KMS-11 (cell line): ENCODE measurements around the gene MFF.

Experiments used
- H2AFZ ChIP-seq: fragments of 200-600 bp; sonication (generic); 2 replicates; pipeline ENCODE4 v1.6.1; 2016; ENCODE audit warnings: antibody characterized with exemption, mixed run types, low read depth
- H3K27ac ChIP-seq: fragments of 200-600 bp; sonication (generic); 2 replicates; pipeline ENCODE4 v1.6.1; 2016; ENCODE audit warnings: mild to moderate bottlenecking, mixed run types
- H3K27me3 ChIP-seq: fragments of 200-600 bp; sonication (generic); 2 replicates; pipeline ENCODE4 v1.6.1; 2017; ENCODE audit warnings: mild to moderate bottlenecking, low read depth, mixed run types, moderate library complexity; ENCODE audit not compliant: insufficient read depth
- H3K36me3 ChIP-seq: fragments of 200-600 bp; sonication (generic); 2 replicates; pipeline ENCODE4 v1.6.1; 2017; ENCODE audit warnings: mild to moderate bottlenecking, mixed run types; ENCODE audit not compliant: insufficient read depth
- H3K4me1 ChIP-seq: fragments of 200-600 bp; sonication (generic); 2 replicates; pipeline ENCODE4 v1.6.1; 2016; ENCODE audit warnings: mild to moderate bottlenecking, low read depth, mixed run types; ENCODE audit not compliant: poor library complexity, severe bottlenecking
- H3K4me2 ChIP-seq: fragments of 200-600 bp; sonication (generic); 2 replicates; pipeline ENCODE4 v1.7.0; 2016; ENCODE audit warnings: mild to moderate bottlenecking, mixed run types
- H3K4me3 ChIP-seq: fragments of 200-600 bp; sonication (generic); IDR thresholded peaks from 2 replicates; pipeline ENCODE4 v1.6.1; 2017; ENCODE audit warnings: low read depth, low read length, mixed read lengths; ENCODE audit not compliant: insufficient read depth
- H3K79me2 ChIP-seq: fragments of 200-600 bp; sonication (generic); 2 replicates; pipeline ENCODE4 v1.6.1; 2016; ENCODE audit warnings: low read depth, mixed run types; ENCODE audit not compliant: insufficient read depth
- H3K9ac ChIP-seq: fragments of 200-600 bp; sonication (generic); 2 replicates; pipeline ENCODE4 v1.6.1; 2016; ENCODE audit warnings: mild to moderate bottlenecking, mixed run types
- H4K20me1 ChIP-seq: fragments of 200-600 bp; sonication (generic); 2 replicates; pipeline ENCODE4 v1.6.1; 2016; ENCODE audit warnings: mild to moderate bottlenecking, mixed run types; ENCODE audit not compliant: insufficient read depth
- CTCF ChIP-seq: fragments of 200-600 bp; sonication (generic); conservative IDR thresholded peaks from 2 replicates; pipeline ENCODE4 v1.6.1; 2017; ENCODE audit warnings: low read depth, mild to moderate bottlenecking, antibody characterized with exemption, low read length, moderate library complexity, mixed read lengths

The MFF gene

GRCh38 chr2:227365833-227366232, 40.8 kb downstream of the MFF start:
- no peak overlapping the region for H3K4me3 ChIP-seq
- H3K36me3 ChIP-seq: no peaks in the 10 kb centered on the region
- H3K27me3 ChIP-seq: no peaks in the 10 kb centered on the region
- no peaks in the 10 kb centered on the region for H4K20me1 ChIP-seq
- no peaks in the 10 kb centered on the region for H3K79me2 ChIP-seq
- no peak for TF ChIP-seq CTCF
- H3K4me1 ChIP-seq: no peaks in the 10 kb centered on the region
- no peak overlapping the region for H3K27ac ChIP-seq
- H2AFZ ChIP-seq: no peak overlapping the region
- no peak overlapping the region for H3K4me2 ChIP-seq
- no peak overlapping the region for H3K9ac ChIP-seq

- H2AFZ ChIP-seq: no peak overlapping the region
- H3K27ac ChIP-seq: no peak overlapping the region
- no peak overlapping the region for H3K9ac ChIP-seq
- H3K4me2 ChIP-seq: no peak overlapping the region
- no peak overlapping the region for H3K4me3 ChIP-seq
- H4K20me1 ChIP-seq: no peaks in the 10 kb centered on the region
- no peaks in the 10 kb centered on the region for H3K27me3 ChIP-seq
- TF ChIP-seq CTCF: no peak
- no peaks in the 10 kb centered on the region for H3K4me1 ChIP-seq
- H3K36me3 ChIP-seq: no peaks in the 10 kb centered on the region
- no peaks in the 10 kb centered on the region for H3K79me2 ChIP-seq
Observed at GRCh38 chr2:227366769-227367426, 41.8 kb downstream of the MFF start.

GRCh38 chr2:227367427-227367795, 42.4 kb downstream of the MFF start:
- Histone ChIP-seq H3K36me3 (no peaks in the 10 kb centered on the region), H3K4me2 (no peak overlapping the region), H3K4me3 (no peak overlapping the region), H4K20me1 (no peaks in the 10 kb centered on the region), H3K79me2 (no peaks in the 10 kb centered on the region), H3K4me1 (no peaks in the 10 kb centered on the region), H2AFZ (no peak overlapping the region), H3K9ac (no peak overlapping the region), H3K27me3 (no peaks in the 10 kb centered on the region), H3K27ac (no peak overlapping the region)
- TF ChIP-seq CTCF: no peak

- no peaks in the 10 kb centered on the region for H3K4me1 ChIP-seq
- H3K4me2 ChIP-seq: no peak overlapping the region
- no peak overlapping the region for H2AFZ ChIP-seq
- no peak overlapping the region for H3K9ac ChIP-seq
- no peaks in the 10 kb centered on the region for H3K27me3 ChIP-seq
- no peaks in the 10 kb centered on the region for H4K20me1 ChIP-seq
- no peaks in the 10 kb centered on the region for H3K36me3 ChIP-seq
- no peak for TF ChIP-seq CTCF
- no peak overlapping the region for H3K27ac ChIP-seq
- H3K79me2 ChIP-seq: no peaks in the 10 kb centered on the region
- no peak overlapping the region for H3K4me3 ChIP-seq
Observed at GRCh38 chr2:227368574-227368973, 43.5 kb downstream of the MFF start.
